Liver (tissue), 9 donors: ENCODE measurements around the gene RTN4R. TPM values are rescaled to one million over a fixed set of nuclear protein-coding genes. Genes with fewer than 3 reads are reported as not detected.

Experiments
- DNase-seq: peaks from one replicate; pipeline ENCODE4 v3.0.0-alpha.2; 2017; ENCODE audit warnings: low spot score
- H3K27ac ChIP-seq, 2 donors: one replicate each; pipeline ENCODE4 v1.7.0; 2013; ENCODE audit warnings: inconsistent platforms in 2 of 2, low read length in 2 of 2, control low read depth in 1 of 2, low read depth in 1 of 2, mild to moderate bottlenecking in 1 of 2
- H3K27me3 ChIP-seq, 4 donors: one replicate each; pipeline versions ENCODE4 v1.6.1 to v1.7.0; 2013; ENCODE audit warnings: low read length in 3 of 4, inconsistent platforms in 1 of 4, mild to moderate bottlenecking in 1 of 4, moderate library complexity in 1 of 4; ENCODE audit not compliant: control insufficient read depth in 4 of 4, insufficient read depth in 4 of 4
- H3K36me3 ChIP-seq, 4 donors: one replicate each; pipeline versions ENCODE4 v1.6.1 to v1.7.0; 2013; ENCODE audit warnings: low read length in 3 of 4, mild to moderate bottlenecking in 3 of 4, low read depth in 1 of 4, moderate library complexity in 1 of 4; ENCODE audit not compliant: control insufficient read depth in 4 of 4, insufficient read depth in 3 of 4
- H3K4me1 ChIP-seq, 4 donors: one replicate each; pipeline versions ENCODE4 v1.6.1 to v1.7.0; 2013; ENCODE audit warnings: low read length in 3 of 4, mild to moderate bottlenecking in 3 of 4, moderate library complexity in 1 of 4; ENCODE audit not compliant: control insufficient read depth in 4 of 4, insufficient read depth in 4 of 4
- H3K4me3 ChIP-seq, 3 donors: one replicate each; pipeline versions ENCODE4 v1.6.1 to v1.7.0; 2013; ENCODE audit warnings: low read length in 3 of 3, control low read depth in 1 of 3, low read depth in 1 of 3, mild to moderate bottlenecking in 1 of 3
- H3K9ac ChIP-seq, 2 donors: one replicate each; pipeline ENCODE4 v1.7.0; 2013; ENCODE audit warnings: low read length in 2 of 2, mild to moderate bottlenecking in 2 of 2, moderate library complexity in 2 of 2, control low read depth in 1 of 2, low read depth in 1 of 2
- H3K9me3 ChIP-seq, 4 donors: one replicate each; pipeline versions ENCODE4 v1.6.1 to v1.7.0; 2013; ENCODE audit warnings: low read length in 3 of 4; ENCODE audit not compliant: control insufficient read depth in 4 of 4
- EGR1 ChIP-seq, 2 donors: IDR thresholded peaks; 2 replicates each; pipeline ENCODE4 v1.6.1; 2016 to 2018; ENCODE audit warnings: antibody characterized with exemption in 2 of 2, low read depth in 2 of 2
- FOXA1 ChIP-seq: IDR thresholded peaks from 2 replicates; pipeline ENCODE4 v1.6.1; 2016; ENCODE audit warnings: antibody characterized with exemption
- FOXA2 ChIP-seq: IDR thresholded peaks from 2 replicates; pipeline ENCODE4 v1.6.1; 2016; ENCODE audit warnings: antibody characterized with exemption
- GABPA ChIP-seq, 2 donors: IDR thresholded peaks in 1 of 2; conservative IDR thresholded peaks in 1 of 2; 2 replicates each; pipeline ENCODE4 v1.6.1; 2016; ENCODE audit warnings: antibody characterized with exemption in 2 of 2, mild to moderate bottlenecking in 1 of 2, moderate library complexity in 1 of 2
- HNF4A ChIP-seq, 2 donors: conservative IDR thresholded peaks; 2 replicates each; pipeline ENCODE4 v1.6.1; 2016; ENCODE audit warnings: antibody characterized with exemption in 2 of 2, mild to moderate bottlenecking in 2 of 2
- HNF4G ChIP-seq: IDR thresholded peaks from 2 replicates; pipeline ENCODE4 v1.6.1; 2016; ENCODE audit warnings: antibody characterized with exemption
- JUND ChIP-seq, 2 donors: IDR thresholded peaks; 2 replicates each; pipeline ENCODE4 v1.6.1; 2016; ENCODE audit warnings: antibody characterized with exemption in 2 of 2
- NR2F2 ChIP-seq: IDR thresholded peaks from 2 replicates; pipeline ENCODE4 v1.6.1; 2016; ENCODE audit warnings: antibody characterized with exemption
- RAD21 ChIP-seq, 2 donors: IDR thresholded peaks; 2 replicates each; pipeline ENCODE4 v1.6.1; 2016; ENCODE audit warnings: antibody characterized with exemption in 2 of 2, mild to moderate bottlenecking in 2 of 2
- RXRA ChIP-seq, 2 donors: IDR thresholded peaks; 2 replicates each; pipeline ENCODE4 v1.6.1; 2017 to 2018; ENCODE audit warnings: antibody characterized with exemption in 2 of 2, mild to moderate bottlenecking in 1 of 2
- SP1 ChIP-seq: IDR thresholded peaks from 2 replicates; pipeline ENCODE4 v1.6.1; 2018; ENCODE audit warnings: antibody characterized with exemption, mild to moderate bottlenecking
- TAF1 ChIP-seq: conservative IDR thresholded peaks from 2 replicates; pipeline ENCODE4 v1.6.1; 2016; ENCODE audit warnings: antibody characterized with exemption, mild to moderate bottlenecking
- YY1 ChIP-seq: IDR thresholded peaks from 2 replicates; pipeline ENCODE4 v1.6.1; 2016; ENCODE audit warnings: antibody characterized with exemption, mild to moderate bottlenecking
- WGBS: extraction: QIAGEN DNeasy Blood & Tissue Kit; methylation state at CpG from one replicate; pipeline ENCODE4 v1.1.7; 2013; 5-methylcytosine and 5-hydroxymethylcytosine counted together
- polyA plus RNA-seq, 2 donors: library from polyadenylated mRNA; stranded (reverse) in 1 of 2; unstranded in 1 of 2; fragments of 200-250 nt in 1 of 2; fragments of >200 nt in 1 of 2; fragmentation: Nextera tagmentation in 1 of 2; extraction: Ambion mirVana in 1 of 2; gene quantifications; one replicate each; pipeline versions ENCODE4 v1.2.1 to v1.2.3, GENCODE V29; 2013 to 2015
- total RNA-seq, 2 donors: library from RNA; depleted of rRNA; stranded (reverse); fragments of >200 nt; gene quantifications; one replicate each; pipeline ENCODE4 v1.2.3, GENCODE V29; 2014
- TF ChIP-seq, protein P1 (sequence below): IDR thresholded peaks from 2 replicates; pipeline ENCODE4 v1.6.1; 2016; ENCODE audit warnings: antibody characterized with exemption
- TF ChIP-seq, protein P2 (sequence below): IDR thresholded peaks from 2 replicates; pipeline ENCODE4 v1.6.1; 2016; ENCODE audit warnings: antibody characterized with exemption
- TF ChIP-seq, protein P3 (sequence below): IDR thresholded peaks from 2 replicates; pipeline ENCODE4 v1.6.1; 2016; ENCODE audit warnings: antibody characterized with exemption, mild to moderate bottlenecking
- TF ChIP-seq, protein P4 (sequence below): fragments of 150-350 bp; IDR thresholded peaks from 2 replicates; pipeline ENCODE4 v1.5.1; 2017; ENCODE audit warnings: improper control_type of control experiment, low read depth, low read length; ENCODE audit not compliant: missing input control
- TF ChIP-seq, protein P5 (sequence below): IDR thresholded peaks from 2 replicates; pipeline ENCODE4 v1.6.1; 2016; ENCODE audit warnings: antibody characterized with exemption
- donor health status: healthy.
- donor health status: healthy.
- donor health status: healthy.
- donor health status: healthy.
- donor health status: healthy.

RTN4R gene
- total and polyA plus RNA-seq, 4 donors: 0.33 to 10.4 (median 1.1) TPM

DNA sequence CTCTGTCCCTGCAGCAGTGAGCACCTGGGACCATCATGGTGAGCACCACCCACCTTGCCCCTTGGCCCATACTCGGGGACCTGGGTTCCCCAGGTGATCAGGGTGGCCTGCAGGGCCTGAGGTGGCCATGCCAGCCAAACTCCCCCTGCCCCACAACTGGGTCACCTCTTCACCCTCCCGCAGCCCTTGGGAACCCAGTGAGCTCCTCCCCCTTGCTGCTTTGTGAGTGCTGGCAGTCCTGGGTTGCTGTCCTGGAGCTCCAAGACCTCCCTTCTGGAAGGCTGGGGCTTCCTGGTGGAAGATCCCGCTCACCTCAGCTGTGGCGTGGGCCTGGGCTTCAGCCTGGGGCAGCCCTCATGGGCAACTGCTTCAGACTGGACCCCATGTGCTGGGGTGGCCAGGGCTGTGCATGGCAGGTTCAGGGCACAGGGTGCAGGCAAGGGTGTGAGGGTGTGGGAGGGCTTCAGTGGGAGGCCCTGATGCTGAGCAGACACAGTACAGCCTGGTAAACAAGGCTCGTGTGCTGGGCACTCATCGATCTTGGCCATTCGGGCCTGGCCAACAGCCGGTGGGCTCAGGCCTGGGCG, 57.6 kb downstream of the RTN4R start:
- H3K9me3 ChIP-seq: no peaks in the 10 kb centered on the region
- H3K9ac ChIP-seq: no peak overlapping the region
- WGBS: 83% methylated on average over 9 of the region's 9 CpGs
- TF ChIP-seq RAD21 (IDR thresholded peaks at IDR 0.05) (no peak), RXRA (IDR thresholded peaks at IDR 0.05) (no peak), SP1 (no peak), JUND (IDR thresholded peaks at IDR 0.05) (no peak), FOXA1 (no peak), NR2F2 (no peak), EGR1 (IDR thresholded peaks at IDR 0.05; ENCODE audit: low read depth in 2 of 2) (no peak), GABPA (IDR thresholded peaks at IDR 0.05 in 1 of 2, conservative IDR thresholded peaks at IDR 0.05 in 1 of 2) (no peak), HNF4A (conservative IDR thresholded peaks at IDR 0.05) (no peak), YY1 (no peak), HNF4G (no peak), FOXA2 (no peak), TAF1 (no peak)
- TF ChIP-seq, protein P1, sequence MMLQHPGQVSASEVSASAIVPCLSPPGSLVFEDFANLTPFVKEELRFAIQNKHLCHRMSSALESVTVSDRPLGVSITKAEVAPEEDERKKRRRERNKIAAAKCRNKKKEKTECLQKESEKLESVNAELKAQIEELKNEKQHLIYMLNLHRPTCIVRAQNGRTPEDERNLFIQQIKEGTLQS: no peak
- TF ChIP-seq, protein P2, sequence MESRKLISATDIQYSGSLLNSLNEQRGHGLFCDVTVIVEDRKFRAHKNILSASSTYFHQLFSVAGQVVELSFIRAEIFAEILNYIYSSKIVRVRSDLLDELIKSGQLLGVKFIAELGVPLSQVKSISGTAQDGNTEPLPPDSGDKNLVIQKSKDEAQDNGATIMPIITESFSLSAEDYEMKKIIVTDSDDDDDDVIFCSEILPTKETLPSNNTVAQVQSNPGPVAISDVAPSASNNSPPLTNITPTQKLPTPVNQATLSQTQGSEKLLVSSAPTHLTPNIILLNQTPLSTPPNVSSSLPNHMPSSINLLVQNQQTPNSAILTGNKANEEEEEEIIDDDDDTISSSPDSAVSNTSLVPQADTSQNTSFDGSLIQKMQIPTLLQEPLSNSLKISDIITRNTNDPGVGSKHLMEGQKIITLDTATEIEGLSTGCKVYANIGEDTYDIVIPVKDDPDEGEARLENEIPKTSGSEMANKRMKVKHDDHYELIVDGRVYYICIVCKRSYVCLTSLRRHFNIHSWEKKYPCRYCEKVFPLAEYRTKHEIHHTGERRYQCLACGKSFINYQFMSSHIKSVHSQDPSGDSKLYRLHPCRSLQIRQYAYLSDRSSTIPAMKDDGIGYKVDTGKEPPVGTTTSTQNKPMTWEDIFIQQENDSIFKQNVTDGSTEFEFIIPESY: no peak
- TF ChIP-seq, protein P3, sequence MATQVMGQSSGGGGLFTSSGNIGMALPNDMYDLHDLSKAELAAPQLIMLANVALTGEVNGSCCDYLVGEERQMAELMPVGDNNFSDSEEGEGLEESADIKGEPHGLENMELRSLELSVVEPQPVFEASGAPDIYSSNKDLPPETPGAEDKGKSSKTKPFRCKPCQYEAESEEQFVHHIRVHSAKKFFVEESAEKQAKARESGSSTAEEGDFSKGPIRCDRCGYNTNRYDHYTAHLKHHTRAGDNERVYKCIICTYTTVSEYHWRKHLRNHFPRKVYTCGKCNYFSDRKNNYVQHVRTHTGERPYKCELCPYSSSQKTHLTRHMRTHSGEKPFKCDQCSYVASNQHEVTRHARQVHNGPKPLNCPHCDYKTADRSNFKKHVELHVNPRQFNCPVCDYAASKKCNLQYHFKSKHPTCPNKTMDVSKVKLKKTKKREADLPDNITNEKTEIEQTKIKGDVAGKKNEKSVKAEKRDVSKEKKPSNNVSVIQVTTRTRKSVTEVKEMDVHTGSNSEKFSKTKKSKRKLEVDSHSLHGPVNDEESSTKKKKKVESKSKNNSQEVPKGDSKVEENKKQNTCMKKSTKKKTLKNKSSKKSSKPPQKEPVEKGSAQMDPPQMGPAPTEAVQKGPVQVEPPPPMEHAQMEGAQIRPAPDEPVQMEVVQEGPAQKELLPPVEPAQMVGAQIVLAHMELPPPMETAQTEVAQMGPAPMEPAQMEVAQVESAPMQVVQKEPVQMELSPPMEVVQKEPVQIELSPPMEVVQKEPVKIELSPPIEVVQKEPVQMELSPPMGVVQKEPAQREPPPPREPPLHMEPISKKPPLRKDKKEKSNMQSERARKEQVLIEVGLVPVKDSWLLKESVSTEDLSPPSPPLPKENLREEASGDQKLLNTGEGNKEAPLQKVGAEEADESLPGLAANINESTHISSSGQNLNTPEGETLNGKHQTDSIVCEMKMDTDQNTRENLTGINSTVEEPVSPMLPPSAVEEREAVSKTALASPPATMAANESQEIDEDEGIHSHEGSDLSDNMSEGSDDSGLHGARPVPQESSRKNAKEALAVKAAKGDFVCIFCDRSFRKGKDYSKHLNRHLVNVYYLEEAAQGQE: no peak
- TF ChIP-seq, protein P4, sequence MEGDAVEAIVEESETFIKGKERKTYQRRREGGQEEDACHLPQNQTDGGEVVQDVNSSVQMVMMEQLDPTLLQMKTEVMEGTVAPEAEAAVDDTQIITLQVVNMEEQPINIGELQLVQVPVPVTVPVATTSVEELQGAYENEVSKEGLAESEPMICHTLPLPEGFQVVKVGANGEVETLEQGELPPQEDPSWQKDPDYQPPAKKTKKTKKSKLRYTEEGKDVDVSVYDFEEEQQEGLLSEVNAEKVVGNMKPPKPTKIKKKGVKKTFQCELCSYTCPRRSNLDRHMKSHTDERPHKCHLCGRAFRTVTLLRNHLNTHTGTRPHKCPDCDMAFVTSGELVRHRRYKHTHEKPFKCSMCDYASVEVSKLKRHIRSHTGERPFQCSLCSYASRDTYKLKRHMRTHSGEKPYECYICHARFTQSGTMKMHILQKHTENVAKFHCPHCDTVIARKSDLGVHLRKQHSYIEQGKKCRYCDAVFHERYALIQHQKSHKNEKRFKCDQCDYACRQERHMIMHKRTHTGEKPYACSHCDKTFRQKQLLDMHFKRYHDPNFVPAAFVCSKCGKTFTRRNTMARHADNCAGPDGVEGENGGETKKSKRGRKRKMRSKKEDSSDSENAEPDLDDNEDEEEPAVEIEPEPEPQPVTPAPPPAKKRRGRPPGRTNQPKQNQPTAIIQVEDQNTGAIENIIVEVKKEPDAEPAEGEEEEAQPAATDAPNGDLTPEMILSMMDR: no peak
- TF ChIP-seq, protein P5, sequence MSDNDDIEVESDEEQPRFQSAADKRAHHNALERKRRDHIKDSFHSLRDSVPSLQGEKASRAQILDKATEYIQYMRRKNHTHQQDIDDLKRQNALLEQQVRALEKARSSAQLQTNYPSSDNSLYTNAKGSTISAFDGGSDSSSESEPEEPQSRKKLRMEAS: no peak
- no peak overlapping the region for H3K27ac ChIP-seq
- H3K4me1 ChIP-seq: peaks cover 4 to 60% (median 41%) of the 10 kb centered on the region in 4 donors
- H3K36me3 ChIP-seq: no peaks in the 10 kb centered on the region
- no peak for DNase-seq
- H3K4me3 ChIP-seq: no peak overlapping the region
- no peaks in the 10 kb centered on the region for H3K27me3 ChIP-seq
